ENCODE measurements around the gene GTSE1. TPM values are rescaled to one million over a fixed set of nuclear protein-coding genes. Genes with fewer than 3 reads are reported as not detected.
A peak's percentile ranks its signal among the peaks of the same experiment; 100 is the strongest.

GTSE1 gene
- total RNA-seq, 2 donors from 2014 or later, result 39.5 to 59.5 TPM

- WGBS, 2 experiments (ENCODE audit: insufficient coverage in 1 of 2, insufficient read length in 1 of 2), result 94 to 98% methylated on average over 11 to 20 of the region's 20 CpGs
- TF ChIP-seq CTCF (conservative IDR thresholded peaks at IDR 0.05), result no peak
- H3K9me3 Mint-ChIP-seq, result no peaks in the 10 kb centered on the region
- Histone ChIP-seq H3K27ac (ENCODE audit: low read depth, low read length) (no peak overlapping the region), H3K9me3 (ENCODE audit: control insufficient read depth, low read length) (no peaks in the 10 kb centered on the region), H3K9ac (ENCODE audit: extremely low read depth, low read length, poor library complexity, severe bottlenecking) (no peak overlapping the region), H3K36me3 (ENCODE audit: control insufficient read depth, insufficient read depth, low read length) (peaks cover 77% of the 10 kb centered on the region), H3K4me1 (ENCODE audit: control insufficient read depth, insufficient read depth, low read length) (no peaks in the 10 kb centered on the region), H3K27me3 (ENCODE audit: control insufficient read depth, insufficient read depth, low read length, poor library complexity, severe bottlenecking) (no peaks in the 10 kb centered on the region), H3K4me3 (ENCODE audit: low read length) (no peak overlapping the region)
- H3K27me3 Mint-ChIP-seq (ENCODE audit: insufficient read depth), result no peaks in the 10 kb centered on the region
- DNase-seq, result no peak
- peaks cover 85% of the 10 kb centered on the region for H3K36me3 Mint-ChIP-seq (ENCODE audit: low read depth)
- no peaks in the 10 kb centered on the region for H3K4me1 Mint-ChIP-seq
- peak overlapping the region; percentile 80 for H3K27ac Mint-ChIP-seq
- no peak overlapping the region for H3K4me3 Mint-ChIP-seq
These were observed 24.2 kb downstream of the GTSE1 start for GRCh38 chr22:46320716-46321386.

DNA sequence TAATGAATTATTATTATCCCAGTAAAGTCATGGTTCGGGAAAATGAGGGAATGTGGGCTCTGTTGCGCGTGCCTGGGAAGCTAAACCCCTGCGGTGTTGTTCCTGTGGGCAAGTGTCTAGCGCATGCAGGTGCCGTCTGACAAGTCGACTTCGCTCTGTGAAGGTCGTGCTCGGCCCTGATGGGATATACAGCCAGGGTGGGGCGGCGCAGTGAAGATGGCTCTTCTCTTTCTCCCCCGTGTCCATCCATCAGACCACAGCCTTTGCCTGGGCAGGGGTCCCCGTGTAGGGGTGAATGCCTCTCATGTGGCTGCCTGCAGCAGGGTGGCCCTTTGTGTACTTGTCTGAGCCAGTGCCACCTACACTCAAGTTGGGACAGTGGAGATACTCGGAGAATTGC is 26.0 kb downstream of the GTSE1 start:
- Histone ChIP-seq H3K9ac (ENCODE audit: extremely low read depth, low read length, poor library complexity, severe bottlenecking) (no peak overlapping the region), H3K4me3 (ENCODE audit: low read length) (no peak overlapping the region), H3K36me3 (ENCODE audit: control insufficient read depth, insufficient read depth, low read length) (peaks cover 70% of the 10 kb centered on the region), H3K4me1 (ENCODE audit: control insufficient read depth, insufficient read depth, low read length) (no peaks in the 10 kb centered on the region), H3K27me3 (ENCODE audit: control insufficient read depth, insufficient read depth, low read length, poor library complexity, severe bottlenecking) (no peaks in the 10 kb centered on the region), H3K9me3 (ENCODE audit: control insufficient read depth, low read length) (no peaks in the 10 kb centered on the region), H3K27ac (ENCODE audit: low read depth, low read length) (no peak overlapping the region)
- 94 to 97% methylated on average over 15 of the region's 15 CpGs for WGBS, 2 experiments (ENCODE audit: insufficient coverage in 1 of 2, insufficient read length in 1 of 2)
- Mint-ChIP-seq H3K4me1 (no peaks in the 10 kb centered on the region), H3K27me3 (ENCODE audit: insufficient read depth) (no peaks in the 10 kb centered on the region), H3K36me3 (ENCODE audit: low read depth) (peaks cover 78% of the 10 kb centered on the region), H3K9me3 (no peaks in the 10 kb centered on the region), H3K27ac (peak overlapping the region; percentile 44), H3K4me3 (no peak overlapping the region)
- no peak for TF ChIP-seq CTCF (conservative IDR thresholded peaks at IDR 0.05)
- no peak for DNase-seq

- TF ChIP-seq CTCF (conservative IDR thresholded peaks at IDR 0.05), result no peak
- no peak overlapping the region for H3K27ac ChIP-seq (ENCODE audit: low read depth, low read length)
- 96 to 97% methylated on average over 19 of the region's 19 CpGs for whole genome bisulfite sequencing, 2 experiments (ENCODE audit: insufficient coverage in 1 of 2, insufficient read length in 1 of 2)
- H3K36me3 ChIP-seq (ENCODE audit: control insufficient read depth, insufficient read depth, low read length), result peaks cover 66% of the 10 kb centered on the region
- no peak for DNase-seq
- H3K4me3 Mint-ChIP-seq, result no peak overlapping the region
- H3K9me3 ChIP-seq (ENCODE audit: control insufficient read depth, low read length), result no peaks in the 10 kb centered on the region
- H3K4me1 Mint-ChIP-seq, result no peaks in the 10 kb centered on the region
- no peak overlapping the region for H3K4me3 ChIP-seq (ENCODE audit: low read length)
- H3K27me3 ChIP-seq (ENCODE audit: control insufficient read depth, insufficient read depth, low read length, poor library complexity, severe bottlenecking), result no peaks in the 10 kb centered on the region
- no peaks in the 10 kb centered on the region for H3K9me3 Mint-ChIP-seq
- H3K27me3 Mint-ChIP-seq (ENCODE audit: insufficient read depth), result no peaks in the 10 kb centered on the region
- no peaks in the 10 kb centered on the region for H3K4me1 ChIP-seq (ENCODE audit: control insufficient read depth, insufficient read depth, low read length)
- peaks cover 74% of the 10 kb centered on the region for H3K36me3 Mint-ChIP-seq (ENCODE audit: low read depth)
- H3K27ac Mint-ChIP-seq, result no peak overlapping the region
- H3K9ac ChIP-seq (ENCODE audit: extremely low read depth, low read length, poor library complexity, severe bottlenecking), result no peak overlapping the region
These were observed 26.5 kb downstream of the GTSE1 start for GRCh38 chr22:46323162-46323561.

Data from endodermal cell (in vitro differentiated cells).